BJ (cell line): ENCODE measurements around the gene LRRC23. TPM values are rescaled to one million over a fixed set of nuclear protein-coding genes. Genes with fewer than 3 reads are reported as not detected.

Experiments used
- CTCF ChIA-PET: fragments of 350-600 bp; formaldehyde crosslinking; extraction: SDS; loops from one replicate; lab custom pipeline; 2021; ENCODE audit warnings: antibody characterized with exemption, inconsistent platforms; lab: Yijun Ruan, JAX
- POLR2A ChIA-PET: fragments of 300-600 bp; sonication (Branson Sonifier 250); formaldehyde crosslinking; extraction: SDS; loops from one replicate; lab custom pipeline; 2021; ENCODE audit warnings: antibody characterized with exemption; lab: Charles Lee
- DNase-seq: peaks from one replicate; pipeline ENCODE4 v3.0.0-alpha.2; 2011; ENCODE audit warnings: low read depth
- H3K27me3 ChIP-seq: 2 replicates; pipeline ENCODE4 v1.6.0; 2011; ENCODE audit warnings: low read length; ENCODE audit not compliant: control insufficient read depth, insufficient read depth
- H3K36me3 ChIP-seq: 2 replicates; pipeline ENCODE4 v1.5.1; 2011; ENCODE audit warnings: low read length; ENCODE audit not compliant: control insufficient read depth, insufficient read depth
- H3K4me3 ChIP-seq: 2 replicates; pipeline ENCODE4 v1.5.1; 2011; ENCODE audit warnings: low read depth, mild to moderate bottlenecking, control low read depth, low read length
- polyA plus RNA-seq: library from polyadenylated mRNA; depleted of rRNA; stranded (reverse); fragments of >200 nt; gene quantifications from 2 replicates; pipeline ENCODE4 v1.2.3, GENCODE V29; 2011
- TF ChIP-seq, protein P1 (sequence below): IDR thresholded peaks from 2 replicates; pipeline ENCODE4 v1.5.1; 2011; ENCODE audit warnings: low read depth, mild to moderate bottlenecking, control low read depth, inconsistent platforms, low read length, moderate library complexity; ENCODE audit not compliant: insufficient read depth

LRRC23 gene
- polyA plus RNA-seq, 1 experiment: 12.7 TPM

DNA sequence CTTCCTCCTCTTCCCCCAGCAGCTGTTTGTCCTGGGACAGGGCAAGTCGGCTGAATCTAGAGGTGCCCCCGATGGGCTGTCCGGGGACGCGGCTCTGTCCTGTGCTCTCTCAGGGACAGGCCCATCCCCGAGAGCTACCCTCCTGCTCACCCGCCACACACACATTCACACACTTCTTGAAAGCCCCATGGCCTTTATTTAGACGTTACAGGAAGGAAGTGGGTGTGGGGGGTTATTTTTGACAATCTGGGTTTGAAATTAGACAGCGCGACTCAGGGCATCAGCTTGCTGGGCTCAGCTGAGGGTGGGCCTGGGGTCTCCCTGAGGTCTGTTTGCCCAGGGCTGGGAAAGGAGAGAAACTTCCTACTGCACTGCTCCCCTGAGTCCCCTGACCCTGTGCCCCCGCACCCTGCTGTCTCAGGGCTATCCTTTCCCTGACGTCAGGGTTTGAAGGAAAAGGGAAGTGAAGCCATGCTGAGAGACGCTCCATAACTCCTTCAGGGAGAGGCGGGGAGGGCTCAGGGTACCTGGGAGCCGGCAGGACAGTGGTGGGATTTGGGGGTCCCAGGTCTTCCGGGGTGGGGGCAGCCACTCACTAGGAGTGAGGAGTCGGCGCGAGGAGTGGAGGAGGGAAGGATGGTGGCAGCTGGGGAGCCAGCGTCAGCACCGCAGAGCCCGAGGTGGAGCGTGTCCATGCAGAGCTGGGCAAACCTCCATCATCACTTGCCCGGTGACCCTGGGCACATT, 54.6 kb downstream of the LRRC23 start:
- ChIA-PET POLR2A (no interaction called here), CTCF (interaction anchor here (0.6 to 2.6 kb wide), 4 partner anchors 14 to 229 kb away, joined by 3 to 9 read pairs (median 5); no protein-coding TSS in a partner anchor)
- Histone ChIP-seq H3K4me3 (no peak overlapping the region), H3K27me3 (no peaks in the 10 kb centered on the region), H3K36me3 (no peaks in the 10 kb centered on the region)
- no peak for DNase-seq
- TF ChIP-seq, protein P1, sequence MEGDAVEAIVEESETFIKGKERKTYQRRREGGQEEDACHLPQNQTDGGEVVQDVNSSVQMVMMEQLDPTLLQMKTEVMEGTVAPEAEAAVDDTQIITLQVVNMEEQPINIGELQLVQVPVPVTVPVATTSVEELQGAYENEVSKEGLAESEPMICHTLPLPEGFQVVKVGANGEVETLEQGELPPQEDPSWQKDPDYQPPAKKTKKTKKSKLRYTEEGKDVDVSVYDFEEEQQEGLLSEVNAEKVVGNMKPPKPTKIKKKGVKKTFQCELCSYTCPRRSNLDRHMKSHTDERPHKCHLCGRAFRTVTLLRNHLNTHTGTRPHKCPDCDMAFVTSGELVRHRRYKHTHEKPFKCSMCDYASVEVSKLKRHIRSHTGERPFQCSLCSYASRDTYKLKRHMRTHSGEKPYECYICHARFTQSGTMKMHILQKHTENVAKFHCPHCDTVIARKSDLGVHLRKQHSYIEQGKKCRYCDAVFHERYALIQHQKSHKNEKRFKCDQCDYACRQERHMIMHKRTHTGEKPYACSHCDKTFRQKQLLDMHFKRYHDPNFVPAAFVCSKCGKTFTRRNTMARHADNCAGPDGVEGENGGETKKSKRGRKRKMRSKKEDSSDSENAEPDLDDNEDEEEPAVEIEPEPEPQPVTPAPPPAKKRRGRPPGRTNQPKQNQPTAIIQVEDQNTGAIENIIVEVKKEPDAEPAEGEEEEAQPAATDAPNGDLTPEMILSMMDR: no peak

DNA sequence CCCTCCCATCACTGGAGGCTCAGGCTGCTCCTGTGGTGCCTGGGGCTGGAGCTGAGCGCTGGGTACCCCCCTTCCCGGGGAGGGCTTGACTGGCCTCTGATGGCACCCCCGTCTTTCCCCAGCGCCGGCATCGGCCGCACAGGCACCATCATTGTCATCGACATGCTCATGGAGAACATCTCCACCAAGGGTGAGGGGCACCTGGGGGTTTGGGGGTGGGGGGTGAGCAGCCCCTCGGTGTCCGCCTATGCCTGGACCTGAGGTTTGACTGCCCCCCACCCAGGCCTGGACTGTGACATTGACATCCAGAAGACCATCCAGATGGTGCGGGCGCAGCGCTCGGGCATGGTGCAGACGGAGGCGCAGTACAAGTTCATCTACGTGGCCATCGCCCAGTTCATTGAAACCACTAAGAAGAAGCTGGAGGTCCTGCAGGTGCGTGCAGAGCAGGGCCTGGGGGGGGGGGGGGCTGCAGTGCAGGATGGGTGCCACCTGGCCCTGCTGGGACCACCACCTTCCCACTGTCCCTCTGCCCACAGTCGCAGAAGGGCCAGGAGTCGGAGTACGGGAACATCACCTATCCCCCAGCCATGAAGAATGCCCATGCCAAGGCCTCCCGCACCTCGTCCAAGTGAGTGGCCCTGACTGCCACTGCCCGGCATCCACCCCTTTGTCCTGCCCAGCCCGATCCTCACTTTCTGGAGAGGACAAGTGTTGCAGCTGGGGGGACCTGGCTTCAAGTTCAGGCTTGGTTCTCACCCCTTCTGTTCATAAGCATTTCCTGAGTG, 55.4 kb downstream of the LRRC23 start:
- no peak for DNase-seq
- H3K4me3 ChIP-seq: no peak overlapping the region
- H3K36me3 ChIP-seq: peaks cover 3% of the 10 kb centered on the region
- ChIA-PET POLR2A (no interaction called here), CTCF (interaction anchor here (0.6 to 5.5 kb wide), 9 partner anchors 15 to 229 kb away, joined by 3 to 65 read pairs (median 6); partner anchors contain the start of genes C12orf57, RNU7-1 and SPSB2)
- TF ChIP-seq, protein P1: no peak
- H3K27me3 ChIP-seq: no peaks in the 10 kb centered on the region

DNA sequence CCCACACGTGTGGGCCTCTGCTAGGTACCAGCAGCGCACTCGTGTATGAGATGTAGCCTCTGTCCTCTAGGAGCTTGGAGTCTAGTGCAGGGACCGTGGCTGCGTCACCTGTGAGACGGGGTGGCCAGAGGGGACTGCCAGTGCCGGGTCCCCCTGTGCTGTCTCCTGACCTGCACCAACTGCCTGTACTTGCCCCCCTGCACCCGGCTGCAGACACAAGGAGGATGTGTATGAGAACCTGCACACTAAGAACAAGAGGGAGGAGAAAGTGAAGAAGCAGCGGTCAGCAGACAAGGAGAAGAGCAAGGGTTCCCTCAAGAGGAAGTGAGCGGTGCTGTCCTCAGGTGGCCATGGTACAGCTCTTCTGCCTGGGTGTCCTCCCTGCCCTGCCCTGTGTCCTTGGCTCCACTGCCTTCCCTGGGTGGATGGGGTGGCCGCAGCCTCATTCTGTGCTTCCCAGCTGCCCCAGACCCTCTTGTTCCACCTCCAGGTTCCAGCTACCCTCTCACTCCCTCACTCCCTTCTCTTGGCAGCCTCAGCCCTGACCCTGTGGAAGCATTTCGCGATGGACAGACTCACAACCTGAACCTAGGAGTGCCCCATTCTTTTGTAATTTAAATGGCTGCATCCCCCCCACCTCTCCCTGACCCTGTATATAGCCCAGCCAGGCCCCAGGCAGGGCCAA, 56.1 kb downstream of the LRRC23 start:
- H3K36me3 ChIP-seq: peaks cover 5% of the 10 kb centered on the region
- H3K4me3 ChIP-seq: no peak overlapping the region
- no peak for DNase-seq
- TF ChIP-seq, protein P1: no peak; the same call in 1 of the 2 replicates
- CTCF ChIA-PET: interaction anchor here (0.9 to 5.5 kb wide), 10 partner anchors 8 to 91 kb away, joined by 3 to 65 read pairs (median 6); partner anchors contain the start of genes C12orf57, PTPN6, RNU7-1 and SPSB2
- no peaks in the 10 kb centered on the region for H3K27me3 ChIP-seq
- POLR2A ChIA-PET: no interaction called here

DNA sequence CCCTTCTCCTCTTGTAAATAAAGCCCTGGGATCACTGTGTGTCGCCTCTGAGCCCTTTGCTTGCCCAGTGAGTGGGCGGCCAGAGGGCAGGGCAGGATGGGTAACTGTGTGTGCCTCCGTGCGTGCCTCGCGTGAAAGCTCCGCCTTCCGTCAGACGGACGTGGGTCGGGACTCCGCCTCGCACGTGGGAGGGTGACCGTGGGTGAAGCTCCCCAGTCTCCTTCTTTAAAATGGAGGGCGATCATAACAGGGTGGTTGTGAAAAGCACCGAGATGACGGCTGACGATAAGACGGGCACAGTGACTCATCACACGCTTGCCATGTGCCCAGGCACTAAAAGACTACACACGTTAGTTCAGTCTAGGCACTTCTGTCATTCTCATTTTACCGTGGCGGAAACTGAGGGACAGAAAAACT, 56.7 kb downstream of the LRRC23 start:
- Histone ChIP-seq H3K4me3 (no peak overlapping the region), H3K27me3 (no peaks in the 10 kb centered on the region), H3K36me3 (peaks cover 9% of the 10 kb centered on the region)
- TF ChIP-seq, protein P1: no peak
- POLR2A ChIA-PET: no interaction called here
- CTCF ChIA-PET: interaction anchor here (0.7 to 5.5 kb wide), 15 partner anchors 9 to 92 kb away, joined by 3 to 65 read pairs (median 4); partner anchors contain the start of genes C12orf57, PTPN6, RNU7-1 and SPSB2
- no peak for DNase-seq
